ENCODE data around the gene WBP2. TPM values are rescaled to one million over a fixed set of nuclear protein-coding genes. Genes with fewer than 3 reads are reported as not detected.

WBP2 gene
- total RNA-seq, 2 donors from 2014 or later: 74.3 to 82.7 TPM

DNA sequence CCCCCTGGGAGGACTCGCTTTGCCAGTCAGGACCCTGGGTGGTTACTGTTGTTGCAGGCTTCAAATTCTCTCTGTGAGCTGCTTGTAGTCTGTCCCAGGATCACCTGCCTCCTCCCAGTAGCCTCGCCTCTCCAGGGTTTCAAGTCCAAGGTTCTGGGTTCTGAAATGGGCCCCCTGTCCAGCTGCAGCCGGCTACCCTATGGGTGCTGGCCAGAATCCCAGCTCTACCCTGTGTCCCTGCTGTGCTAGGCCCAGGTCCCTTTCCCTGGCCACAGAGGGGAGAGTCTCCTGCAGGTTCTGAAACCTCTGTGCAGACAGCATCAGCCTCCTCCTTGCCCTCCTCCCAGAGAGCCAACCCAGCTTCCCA lies 32.4 kb downstream of the WBP2 start:
- H3K4me1 Mint-ChIP-seq: no peaks in the 10 kb centered on the region
- H3K36me3 ChIP-seq (ENCODE audit: control insufficient read depth, insufficient read depth, low read length): peaks cover 57% of the 10 kb centered on the region
- H3K9me3 Mint-ChIP-seq: no peaks in the 10 kb centered on the region
- no peak overlapping the region for H3K9ac ChIP-seq (ENCODE audit: extremely low read depth, low read length, poor library complexity, severe bottlenecking)
- 95 to 100% methylated on average over 2 to 3 of the region's 3 CpGs for whole genome bisulfite sequencing, 2 experiments (ENCODE audit: insufficient coverage in 1 of 2, insufficient read length in 1 of 2)
- no peak overlapping the region for H3K27ac Mint-ChIP-seq
- DNase-seq: no peak
- peaks cover 43% of the 10 kb centered on the region for H3K36me3 Mint-ChIP-seq (ENCODE audit: low read depth)
- H3K27me3 ChIP-seq (ENCODE audit: control insufficient read depth, insufficient read depth, low read length, poor library complexity, severe bottlenecking): no peaks in the 10 kb centered on the region
- H3K4me3 ChIP-seq (ENCODE audit: low read length): no peak overlapping the region
- TF ChIP-seq, protein P1, sequence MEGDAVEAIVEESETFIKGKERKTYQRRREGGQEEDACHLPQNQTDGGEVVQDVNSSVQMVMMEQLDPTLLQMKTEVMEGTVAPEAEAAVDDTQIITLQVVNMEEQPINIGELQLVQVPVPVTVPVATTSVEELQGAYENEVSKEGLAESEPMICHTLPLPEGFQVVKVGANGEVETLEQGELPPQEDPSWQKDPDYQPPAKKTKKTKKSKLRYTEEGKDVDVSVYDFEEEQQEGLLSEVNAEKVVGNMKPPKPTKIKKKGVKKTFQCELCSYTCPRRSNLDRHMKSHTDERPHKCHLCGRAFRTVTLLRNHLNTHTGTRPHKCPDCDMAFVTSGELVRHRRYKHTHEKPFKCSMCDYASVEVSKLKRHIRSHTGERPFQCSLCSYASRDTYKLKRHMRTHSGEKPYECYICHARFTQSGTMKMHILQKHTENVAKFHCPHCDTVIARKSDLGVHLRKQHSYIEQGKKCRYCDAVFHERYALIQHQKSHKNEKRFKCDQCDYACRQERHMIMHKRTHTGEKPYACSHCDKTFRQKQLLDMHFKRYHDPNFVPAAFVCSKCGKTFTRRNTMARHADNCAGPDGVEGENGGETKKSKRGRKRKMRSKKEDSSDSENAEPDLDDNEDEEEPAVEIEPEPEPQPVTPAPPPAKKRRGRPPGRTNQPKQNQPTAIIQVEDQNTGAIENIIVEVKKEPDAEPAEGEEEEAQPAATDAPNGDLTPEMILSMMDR (conservative IDR thresholded peaks at IDR 0.05): no peak
- H3K27ac ChIP-seq (ENCODE audit: low read depth, low read length): no peak overlapping the region
- H3K27me3 Mint-ChIP-seq (ENCODE audit: insufficient read depth): no peaks in the 10 kb centered on the region
- no peaks in the 10 kb centered on the region for H3K9me3 ChIP-seq (ENCODE audit: control insufficient read depth, low read length)
- H3K4me1 ChIP-seq (ENCODE audit: control insufficient read depth, insufficient read depth, low read length): no peaks in the 10 kb centered on the region
- H3K4me3 Mint-ChIP-seq: no peak overlapping the region

GRCh38 chr17:75822119-75822799 lies 32.9 kb downstream of the WBP2 start:
- no peaks in the 10 kb centered on the region for H3K27me3 Mint-ChIP-seq (ENCODE audit: insufficient read depth)
- H3K4me3 ChIP-seq (ENCODE audit: low read length): no peak overlapping the region
- H3K4me1 ChIP-seq (ENCODE audit: control insufficient read depth, insufficient read depth, low read length): no peaks in the 10 kb centered on the region
- H3K9me3 Mint-ChIP-seq: no peaks in the 10 kb centered on the region
- no peak for DNase-seq
- H3K27ac Mint-ChIP-seq: no peak overlapping the region
- H3K4me3 Mint-ChIP-seq: no peak overlapping the region
- H3K9ac ChIP-seq (ENCODE audit: extremely low read depth, low read length, poor library complexity, severe bottlenecking): no peak overlapping the region
- peaks cover 60% of the 10 kb centered on the region for H3K36me3 ChIP-seq (ENCODE audit: control insufficient read depth, insufficient read depth, low read length)
- H3K27me3 ChIP-seq (ENCODE audit: control insufficient read depth, insufficient read depth, low read length, poor library complexity, severe bottlenecking): no peaks in the 10 kb centered on the region
- no peaks in the 10 kb centered on the region for H3K4me1 Mint-ChIP-seq
- H3K36me3 Mint-ChIP-seq (ENCODE audit: low read depth): peaks cover 45% of the 10 kb centered on the region
- no peaks in the 10 kb centered on the region for H3K9me3 ChIP-seq (ENCODE audit: control insufficient read depth, low read length)
- TF ChIP-seq, protein P1 (conservative IDR thresholded peaks at IDR 0.05): no peak
- WGBS, 2 experiments (ENCODE audit: insufficient coverage in 1 of 2, insufficient read length in 1 of 2): 91 to 93% methylated on average over 13 to 18 of the region's 18 CpGs
- no peak overlapping the region for H3K27ac ChIP-seq (ENCODE audit: low read depth, low read length)

DNA sequence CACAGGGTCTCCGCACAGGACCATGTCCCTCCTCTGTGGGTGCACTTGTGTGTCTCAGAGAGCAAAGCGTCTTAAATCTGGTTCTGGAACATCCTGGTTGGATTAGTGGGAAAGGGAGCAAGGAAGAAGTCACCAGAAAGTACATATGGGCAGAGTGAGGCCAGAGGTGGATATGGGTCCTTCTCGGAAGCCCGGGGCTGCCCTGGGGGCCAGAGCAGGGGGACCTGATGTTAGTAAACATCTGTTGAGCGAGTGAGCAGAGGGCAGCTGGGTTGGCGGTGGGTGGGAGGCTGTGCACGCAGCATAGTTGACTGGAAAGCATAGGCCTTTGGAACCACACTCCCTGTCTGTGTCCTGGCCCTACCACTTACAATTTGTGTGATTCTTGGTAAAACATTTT lies 33.6 kb downstream of the WBP2 start:
- Histone ChIP-seq H3K27me3 (ENCODE audit: control insufficient read depth, insufficient read depth, low read length, poor library complexity, severe bottlenecking) (no peaks in the 10 kb centered on the region), H3K27ac (ENCODE audit: low read depth, low read length) (no peak overlapping the region), H3K4me3 (ENCODE audit: low read length) (no peak overlapping the region), H3K4me1 (ENCODE audit: control insufficient read depth, insufficient read depth, low read length) (no peaks in the 10 kb centered on the region), H3K36me3 (ENCODE audit: control insufficient read depth, insufficient read depth, low read length) (peaks cover 60% of the 10 kb centered on the region), H3K9me3 (ENCODE audit: control insufficient read depth, low read length) (no peaks in the 10 kb centered on the region), H3K9ac (ENCODE audit: extremely low read depth, low read length, poor library complexity, severe bottlenecking) (no peak overlapping the region)
- DNase-seq: no peak
- no peaks in the 10 kb centered on the region for H3K9me3 Mint-ChIP-seq
- 96% methylated on average over 7 of the region's 7 CpGs for WGBS, 2 experiments (ENCODE audit: insufficient coverage in 1 of 2, insufficient read length in 1 of 2)
- no peak overlapping the region for H3K4me3 Mint-ChIP-seq
- H3K4me1 Mint-ChIP-seq: no peaks in the 10 kb centered on the region
- peaks cover 50% of the 10 kb centered on the region for H3K36me3 Mint-ChIP-seq (ENCODE audit: low read depth)
- no peak overlapping the region for H3K27ac Mint-ChIP-seq
- no peaks in the 10 kb centered on the region for H3K27me3 Mint-ChIP-seq (ENCODE audit: insufficient read depth)
- TF ChIP-seq, protein P1 (conservative IDR thresholded peaks at IDR 0.05): no peak
